ENCODE measurements around the gene SLIT3. TPM values are rescaled to one million over a fixed set of nuclear protein-coding genes. Genes with fewer than 3 reads are reported as not detected.
A peak's percentile ranks its signal among the peaks of the same experiment; 100 is the strongest.

SLIT3 gene
- polyA plus RNA-seq, 1 of the 3 experiments (the other 2 are of a cell fraction) = 119 TPM

GRCh38 chr5:168810641-168811040 lies 490.3 kb downstream of the SLIT3 start:
- ChIA-PET CTCF (interaction anchor here (1.0 to 1.2 kb wide), 2 partner anchors 23 to 137 kb away, joined by 3 to 4 read pairs; no protein-coding TSS in a partner anchor), POLR2A (interaction anchor here (1.7 kb wide), 1 partner anchor 10 kb away, joined by 5 read pairs; no protein-coding TSS in a partner anchor)
- H3K4me1 ChIP-seq (ENCODE audit: control insufficient read depth in 1 of 2, insufficient read depth in 2 of 2, low read depth in 1 of 2, low read length in 1 of 2) = peaks cover 0 to 77% of the 10 kb centered on the region in 2 experiments; a peak in 2 of 4 replicates
- no peak overlapping the region for H3K4me2 ChIP-seq
- no peak overlapping the region for H3K4me3 ChIP-seq (ENCODE audit: low read depth in 2 of 2, low read length in 1 of 2)
- H3F3A ChIP-seq (replicated peaks; ENCODE audit: insufficient read depth) = no peaks in the 10 kb centered on the region
- no peak for DNase-seq
- peaks cover 18 to 94% of the 10 kb centered on the region in 2 experiments for H3K36me3 ChIP-seq (replicated peaks in 1 of 2; ENCODE audit: control insufficient read depth in 1 of 2, insufficient read depth in 2 of 2, low read length in 1 of 2)
- H3K9me3 ChIP-seq = no peaks in the 10 kb centered on the region
- no peaks in the 10 kb centered on the region for H3K9me2 ChIP-seq
- H4K20me1 ChIP-seq (ENCODE audit: insufficient read depth) = no peaks in the 10 kb centered on the region
- H3K27me3 ChIP-seq (ENCODE audit: insufficient read depth) = no peaks in the 10 kb centered on the region
- H2AFZ ChIP-seq (ENCODE audit: low read depth) = no peak overlapping the region
- H3K27ac ChIP-seq (ENCODE audit: low read depth in 2 of 2, low read length in 1 of 2) = peak overlapping the region in 1 of 2 experiments; percentile 99; a peak in 2 of 4 replicates
- no peak overlapping the region for H3K9ac ChIP-seq
- TF ChIP-seq CHD2 (IDR thresholded peaks at IDR 0.05; ENCODE audit: low read length, partially characterized antibody) (no peak), POLR2AphosphoS5 (IDR thresholded peaks at IDR 0.05; ENCODE audit: low read depth, low read length) (no peak), FOXM1 (IDR thresholded peaks at IDR 0.05; ENCODE audit: low read depth) (no peak), SMC3 (IDR thresholded peaks at IDR 0.05; ENCODE audit: low read depth, low read length) (no peak), REST (IDR thresholded peaks at IDR 0.05; ENCODE audit: low read depth, low read length) (no peak), TAF1 (IDR thresholded peaks at IDR 0.05; ENCODE audit: borderline replicate concordance, low read depth, low read length) (no peak), CTCF (IDR thresholded peaks at IDR 0.05) (no peak)
- H3K79me2 ChIP-seq (ENCODE audit: insufficient read depth) = no peaks in the 10 kb centered on the region
- 93% methylated on average over 2 of the region's 4 CpGs for WGBS (ENCODE audit: low lambda C conversion rate)

GRCh38 chr5:168809218-168809617 lies 491.7 kb downstream of the SLIT3 start:
- Histone ChIP-seq H3K4me2 (no peak overlapping the region), H3K9me3 (no peaks in the 10 kb centered on the region), H3F3A (replicated peaks; ENCODE audit: insufficient read depth) (no peaks in the 10 kb centered on the region), H3K27me3 (ENCODE audit: insufficient read depth) (no peaks in the 10 kb centered on the region), H3K79me2 (ENCODE audit: insufficient read depth) (no peaks in the 10 kb centered on the region), H3K36me3 (replicated peaks in 1 of 2; ENCODE audit: control insufficient read depth in 1 of 2, insufficient read depth in 2 of 2, low read length in 1 of 2) (peaks cover 15 to 92% of the 10 kb centered on the region in 2 experiments), H2AFZ (ENCODE audit: low read depth) (no peak overlapping the region), H3K4me3 (ENCODE audit: low read depth in 2 of 2, low read length in 1 of 2) (no peak overlapping the region), H4K20me1 (ENCODE audit: insufficient read depth) (no peaks in the 10 kb centered on the region), H3K27ac (ENCODE audit: low read depth in 2 of 2, low read length in 1 of 2) (peak overlapping the region in 1 of 2 experiments; percentile 99; a peak in 2 of 4 replicates), H3K9ac (no peak overlapping the region), H3K9me2 (no peaks in the 10 kb centered on the region), H3K4me1 (ENCODE audit: control insufficient read depth in 1 of 2, insufficient read depth in 2 of 2, low read depth in 1 of 2, low read length in 1 of 2) (peaks cover 0 to 66% of the 10 kb centered on the region in 2 experiments; a peak in 2 of 4 replicates)
- DNase-seq = no peak
- CTCF ChIA-PET = no interaction called here
- WGBS (ENCODE audit: low lambda C conversion rate) = over 99% methylated on average over 7 of the region's 7 CpGs
- POLR2A ChIA-PET = interaction anchor here (0.6 to 1.7 kb wide), 2 partner anchors 8 kb away, joined by 3 to 5 read pairs; no protein-coding TSS in a partner anchor
- TF ChIP-seq TEAD4 (IDR thresholded peaks at IDR 0.05; ENCODE audit: borderline replicate concordance, insufficient read depth) = no peak
- no peak for TF ChIP-seq CTCF (IDR thresholded peaks at IDR 0.05)
- TF ChIP-seq USF2 (IDR thresholded peaks at IDR 0.05; ENCODE audit: borderline replicate concordance, low read depth, low read length) = no peak
- no peak for TF ChIP-seq MAX (IDR thresholded peaks at IDR 0.05; ENCODE audit: low read depth)

Data from SK-N-SH (cell line).